Measurements from ENCODE around the gene ZFAND3. TPM values are rescaled to one million over a fixed set of nuclear protein-coding genes. Genes with fewer than 3 reads are reported as not detected.

Gene ZFAND3
- total RNA-seq, 4 donors from 2014 or later: 45.0 to 55.2 (median 49.5) TPM

DNA sequence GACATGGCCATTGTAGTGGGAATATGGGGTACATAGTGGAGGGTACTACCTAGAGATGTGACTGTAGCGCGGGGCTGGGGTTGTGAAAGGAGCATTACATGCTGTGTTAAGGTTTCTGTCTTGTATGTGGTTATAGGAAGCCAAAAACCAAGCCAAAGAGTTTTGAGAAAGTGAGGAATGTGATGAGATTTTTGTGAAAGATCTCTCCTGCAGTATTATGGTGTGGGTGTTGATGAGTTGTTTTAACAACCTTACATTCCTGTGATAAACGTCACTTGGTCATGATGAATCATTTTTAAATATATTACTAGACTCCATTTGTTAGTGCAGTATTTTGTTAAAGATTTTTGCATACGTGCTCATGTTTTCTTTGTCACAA lies 48.9 kb downstream of the ZFAND3 start:
- in situ Hi-C loops (cut with MboI; ENCODE audit: low sequenced_read_pairs in 4 of 4): no loop called here
- H3K9me3 ChIP-seq: no peaks in the 10 kb centered on the region
- ATAC-seq (no peak), DNase-seq (no peak)
- no peaks in the 10 kb centered on the region for H3K36me3 ChIP-seq
- TF ChIP-seq, protein P1, sequence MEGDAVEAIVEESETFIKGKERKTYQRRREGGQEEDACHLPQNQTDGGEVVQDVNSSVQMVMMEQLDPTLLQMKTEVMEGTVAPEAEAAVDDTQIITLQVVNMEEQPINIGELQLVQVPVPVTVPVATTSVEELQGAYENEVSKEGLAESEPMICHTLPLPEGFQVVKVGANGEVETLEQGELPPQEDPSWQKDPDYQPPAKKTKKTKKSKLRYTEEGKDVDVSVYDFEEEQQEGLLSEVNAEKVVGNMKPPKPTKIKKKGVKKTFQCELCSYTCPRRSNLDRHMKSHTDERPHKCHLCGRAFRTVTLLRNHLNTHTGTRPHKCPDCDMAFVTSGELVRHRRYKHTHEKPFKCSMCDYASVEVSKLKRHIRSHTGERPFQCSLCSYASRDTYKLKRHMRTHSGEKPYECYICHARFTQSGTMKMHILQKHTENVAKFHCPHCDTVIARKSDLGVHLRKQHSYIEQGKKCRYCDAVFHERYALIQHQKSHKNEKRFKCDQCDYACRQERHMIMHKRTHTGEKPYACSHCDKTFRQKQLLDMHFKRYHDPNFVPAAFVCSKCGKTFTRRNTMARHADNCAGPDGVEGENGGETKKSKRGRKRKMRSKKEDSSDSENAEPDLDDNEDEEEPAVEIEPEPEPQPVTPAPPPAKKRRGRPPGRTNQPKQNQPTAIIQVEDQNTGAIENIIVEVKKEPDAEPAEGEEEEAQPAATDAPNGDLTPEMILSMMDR (IDR thresholded peaks at IDR 0.05 in 4 of 5, conservative IDR thresholded peaks at IDR 0.05 in 1 of 5): no peak
- no peak for TF ChIP-seq POLR2A (IDR thresholded peaks at IDR 0.05)
- intact Hi-C loops (cut with DNase I; ENCODE audit: low total_unique reads): no loop called here
- H3K27me3 ChIP-seq: no peaks in the 10 kb centered on the region
- peaks cover 33 to 44% of the 10 kb centered on the region in 2 donors for H3K4me1 ChIP-seq
- H3K27ac ChIP-seq: no peak overlapping the region
- no peak overlapping the region for H3K4me3 ChIP-seq

DNA sequence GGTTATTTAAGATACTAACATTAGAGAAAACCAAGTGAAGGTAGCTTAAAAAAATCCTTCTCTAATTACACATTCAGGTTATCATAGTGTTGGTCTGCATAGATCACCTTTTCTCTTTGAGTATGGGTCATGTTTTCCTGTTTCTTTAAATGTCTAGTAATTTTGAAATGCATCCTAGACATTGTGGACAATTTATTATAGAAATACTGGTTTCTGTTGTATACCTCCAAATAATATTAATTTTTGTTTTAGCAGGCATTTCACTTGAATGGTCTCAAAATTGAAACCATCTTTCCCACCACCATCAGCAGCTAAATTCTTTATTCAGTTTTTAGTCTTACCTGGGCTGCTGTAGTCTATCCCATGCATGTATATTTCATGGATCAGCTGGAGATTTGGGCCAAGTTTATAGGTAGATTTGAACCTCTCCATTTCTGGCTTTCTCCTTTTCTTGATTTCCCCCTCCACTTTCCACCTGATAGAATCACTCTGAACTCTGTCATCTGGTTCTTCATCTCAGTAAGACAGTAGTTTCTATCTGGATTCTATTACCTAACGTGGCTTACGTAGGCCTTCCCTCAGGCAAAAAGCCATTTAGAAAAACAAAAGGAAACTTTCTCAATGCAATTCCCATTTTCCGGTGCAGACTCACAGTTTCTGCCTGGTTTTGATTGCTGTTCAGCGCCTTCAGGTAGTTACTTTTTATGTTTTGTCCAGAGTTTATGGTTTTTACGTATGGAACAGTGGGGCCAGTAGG lies 52.3 kb downstream of the ZFAND3 start:
- H3K27ac ChIP-seq: no peak overlapping the region
- in situ Hi-C loops (cut with MboI; ENCODE audit: low sequenced_read_pairs in 4 of 4): no loop called here
- no peaks in the 10 kb centered on the region for H3K27me3 ChIP-seq
- intact Hi-C loops (cut with DNase I; ENCODE audit: low total_unique reads): no loop called here
- no peak for ATAC-seq
- H3K4me1 ChIP-seq: peaks cover 33 to 42% of the 10 kb centered on the region in 2 donors
- DNase-seq: no peak
- no peak overlapping the region for H3K4me3 ChIP-seq
- H3K9me3 ChIP-seq: no peaks in the 10 kb centered on the region
- no peaks in the 10 kb centered on the region for H3K36me3 ChIP-seq
- TF ChIP-seq POLR2A (IDR thresholded peaks at IDR 0.05): no peak
- TF ChIP-seq, protein P1 (IDR thresholded peaks at IDR 0.05 in 4 of 5, conservative IDR thresholded peaks at IDR 0.05 in 1 of 5): no peak

DNA sequence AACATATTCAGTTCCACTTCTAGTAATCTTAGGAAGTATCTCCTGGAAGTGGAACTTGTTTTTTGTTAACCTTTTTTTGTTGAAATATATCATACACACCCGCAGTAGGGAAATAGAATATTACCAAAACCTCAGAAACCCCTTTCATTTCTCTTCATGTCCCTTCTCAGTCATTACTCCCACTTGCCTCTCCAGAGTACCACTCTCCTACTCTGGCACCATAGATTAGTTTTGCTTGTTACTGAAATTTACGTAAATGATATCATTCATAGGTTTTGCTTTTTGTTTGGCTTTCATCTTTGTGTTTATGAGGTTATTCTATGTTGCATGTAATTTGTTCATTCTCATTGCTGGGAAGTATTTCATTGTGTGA lies 52.8 kb downstream of the ZFAND3 start:
- DNase-seq: no peak
- Histone ChIP-seq H3K27me3 (no peaks in the 10 kb centered on the region), H3K4me3 (no peak overlapping the region), H3K4me1 (peaks cover 33 to 44% of the 10 kb centered on the region in 2 donors), H3K36me3 (no peaks in the 10 kb centered on the region), H3K9me3 (no peaks in the 10 kb centered on the region), H3K27ac (no peak overlapping the region)
- intact Hi-C loops (cut with DNase I; ENCODE audit: low total_unique reads): no loop called here
- no peak for TF ChIP-seq POLR2A (IDR thresholded peaks at IDR 0.05)
- TF ChIP-seq, protein P1 (IDR thresholded peaks at IDR 0.05 in 4 of 5, conservative IDR thresholded peaks at IDR 0.05 in 1 of 5): no peak
- in situ Hi-C loops (cut with MboI; ENCODE audit: low sequenced_read_pairs in 4 of 4): no loop called here
- ATAC-seq: no peak

DNA sequence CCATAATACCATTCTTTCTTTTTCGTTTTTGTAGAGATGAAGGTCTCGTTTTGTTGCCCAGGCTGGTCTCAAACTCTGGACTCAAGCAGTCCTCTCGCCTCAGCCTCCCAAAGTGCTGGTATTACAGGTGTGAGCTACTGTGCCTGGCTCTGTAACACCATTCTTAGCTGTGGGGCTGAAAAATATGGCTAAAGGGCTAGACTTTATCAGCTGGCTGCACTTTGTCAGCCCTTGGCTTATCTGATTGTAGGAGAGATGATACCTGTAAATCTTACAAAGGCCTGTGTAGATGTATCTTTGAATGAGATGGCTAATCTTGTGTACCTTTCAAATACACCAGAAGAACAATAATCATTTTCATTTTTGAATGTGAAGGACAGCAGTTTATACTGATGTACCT lies 55.2 kb downstream of the ZFAND3 start:
- in situ Hi-C loops (cut with MboI; ENCODE audit: low sequenced_read_pairs in 4 of 4): no loop called here
- Histone ChIP-seq H3K36me3 (no peaks in the 10 kb centered on the region), H3K4me1 (peaks cover 41 to 51% of the 10 kb centered on the region in 2 donors), H3K27me3 (no peaks in the 10 kb centered on the region), H3K27ac (no peak overlapping the region), H3K9me3 (no peaks in the 10 kb centered on the region), H3K4me3 (no peak overlapping the region)
- no peak for TF ChIP-seq POLR2A (IDR thresholded peaks at IDR 0.05)
- TF ChIP-seq, protein P1 (IDR thresholded peaks at IDR 0.05 in 4 of 5, conservative IDR thresholded peaks at IDR 0.05 in 1 of 5): no peak
- intact Hi-C loops (cut with DNase I; ENCODE audit: low total_unique reads): no loop called here
- no peak for DNase-seq
- ATAC-seq: no peak

Measured in gastrocnemius medialis (tissue), 4 donors.